Hindlimb muscle (tissue), 1 donor: ENCODE measurements around the gene COL4A1. TPM values are rescaled to one million over a fixed set of nuclear protein-coding genes. Genes with fewer than 3 reads are reported as not detected.

Experiments used
- DNase-seq: peaks from one replicate; pipeline ENCODE4 v3.0.0-alpha.2; 2013
- polyA plus RNA-seq: library from polyadenylated mRNA; unstranded; fragments of 120-200 nt; gene quantifications from one replicate; pipeline ENCODE4 v1.2.1, GENCODE V29; 2013; ENCODE audit not compliant: insufficient read length

Gene COL4A1
- polyA plus RNA-seq, 1 donor: 706 TPM

DNA sequence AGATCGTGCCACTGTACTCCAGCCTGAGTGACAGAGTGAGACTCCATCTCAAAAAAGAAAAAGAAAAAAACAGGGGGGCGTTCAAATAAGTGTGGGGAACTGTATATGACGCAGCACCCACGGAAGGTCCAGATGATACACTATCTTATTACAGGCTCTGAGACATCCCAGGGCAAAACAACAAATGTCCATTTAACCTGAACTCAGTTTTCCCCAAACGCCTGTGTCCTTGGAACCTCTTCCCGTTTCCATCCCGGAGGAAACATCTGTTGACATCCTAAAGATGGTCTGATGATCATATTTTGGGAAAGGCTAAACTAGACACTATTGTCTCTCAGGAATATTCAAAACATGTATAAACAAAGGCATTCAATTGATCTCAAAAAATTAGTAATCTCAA, 72.4 kb downstream of the COL4A1 start:
- DNase-seq: no peak

DNA sequence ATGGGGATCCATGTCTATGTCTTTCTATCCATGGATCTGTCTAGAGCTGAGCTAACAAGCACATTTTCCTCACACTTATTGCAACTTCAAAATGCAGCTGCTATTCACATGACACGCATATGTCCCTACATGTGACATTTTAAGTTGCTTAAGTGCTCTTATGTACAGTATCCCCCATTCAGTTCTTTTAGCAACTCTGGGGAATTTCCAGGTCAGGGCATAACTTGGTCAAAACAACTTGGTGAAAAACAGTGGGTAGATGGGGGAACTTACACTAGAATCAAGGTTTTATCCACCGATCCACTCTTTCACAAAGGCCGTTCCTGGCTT, 73.0 kb downstream of the COL4A1 start:
- DNase-seq: no peak

DNA sequence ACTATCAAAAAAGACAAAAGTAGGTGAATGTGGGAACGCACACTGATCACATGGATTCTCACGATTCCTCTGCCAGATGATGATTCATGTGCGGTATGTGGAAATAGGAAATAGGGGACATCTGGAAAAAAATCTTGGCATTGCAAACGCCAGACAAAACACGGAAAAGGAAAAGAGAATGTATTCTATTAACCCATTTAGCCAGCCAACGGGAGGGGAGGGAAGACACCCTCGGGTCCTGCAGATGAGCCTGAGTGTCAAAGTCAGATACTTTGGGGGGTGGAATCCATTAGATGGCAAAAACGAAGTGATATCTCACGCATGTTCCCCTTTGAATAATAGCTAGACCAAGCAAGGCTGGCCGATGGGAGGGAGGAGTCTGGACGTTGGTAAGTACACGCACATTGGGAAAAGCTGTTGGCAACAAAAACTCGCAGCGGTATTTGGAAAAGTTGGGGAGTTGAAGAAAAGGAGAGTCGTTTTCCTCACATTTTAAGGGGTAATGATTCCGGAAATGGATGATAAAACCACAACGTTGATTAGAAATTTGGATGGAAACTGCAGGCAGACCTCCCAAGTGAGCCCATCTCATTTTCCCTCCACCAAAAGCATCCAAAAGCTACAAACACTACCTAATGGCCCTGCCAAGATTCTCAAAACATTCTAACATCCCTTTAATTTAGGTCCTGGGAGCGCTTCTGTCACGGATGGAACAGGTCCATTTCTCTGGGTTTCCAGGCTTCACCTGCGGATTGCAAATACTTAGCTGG, 73.6 kb downstream of the COL4A1 start:
- peak; percentile 89 for DNase-seq

DNA sequence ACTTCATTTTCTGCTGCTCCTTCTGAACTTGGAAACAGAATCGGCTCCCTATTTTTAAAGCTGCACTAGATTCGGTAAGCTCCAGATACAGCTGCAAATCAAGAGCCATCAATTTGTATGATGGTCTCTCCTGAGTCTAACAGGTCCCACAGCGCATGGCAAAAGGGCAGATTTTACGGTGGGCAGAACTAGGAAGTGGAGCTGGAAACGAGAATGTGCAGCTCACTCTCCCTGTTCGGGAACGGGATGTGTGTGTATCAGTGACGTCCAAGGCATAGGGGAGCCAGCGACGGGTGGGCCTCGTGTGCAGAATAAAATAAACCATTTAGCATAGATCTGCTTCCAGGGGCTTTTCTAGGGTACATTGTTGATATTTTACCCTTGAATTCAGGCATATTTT, 74.2 kb downstream of the COL4A1 start:
- no peak for DNase-seq

DNA sequence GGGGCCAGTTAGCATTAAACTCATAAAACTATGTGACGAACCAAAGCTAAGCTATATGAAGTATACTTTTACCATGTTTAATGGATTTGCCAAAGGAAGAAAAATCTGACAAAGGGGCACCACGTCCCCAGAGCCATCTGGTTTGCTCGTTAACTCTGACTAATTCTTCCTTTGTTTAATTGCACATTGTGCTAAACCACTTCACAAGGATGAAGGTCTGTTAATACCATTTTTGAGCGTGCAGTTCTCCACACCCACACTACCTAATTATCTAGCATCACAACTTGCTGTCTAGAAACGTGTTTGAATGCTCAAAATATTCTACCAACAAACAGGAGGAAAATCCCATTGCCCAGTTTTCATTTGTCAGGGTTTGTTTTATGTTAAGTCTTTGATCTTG, 74.8 kb downstream of the COL4A1 start:
- DNase-seq: no peak

DNA sequence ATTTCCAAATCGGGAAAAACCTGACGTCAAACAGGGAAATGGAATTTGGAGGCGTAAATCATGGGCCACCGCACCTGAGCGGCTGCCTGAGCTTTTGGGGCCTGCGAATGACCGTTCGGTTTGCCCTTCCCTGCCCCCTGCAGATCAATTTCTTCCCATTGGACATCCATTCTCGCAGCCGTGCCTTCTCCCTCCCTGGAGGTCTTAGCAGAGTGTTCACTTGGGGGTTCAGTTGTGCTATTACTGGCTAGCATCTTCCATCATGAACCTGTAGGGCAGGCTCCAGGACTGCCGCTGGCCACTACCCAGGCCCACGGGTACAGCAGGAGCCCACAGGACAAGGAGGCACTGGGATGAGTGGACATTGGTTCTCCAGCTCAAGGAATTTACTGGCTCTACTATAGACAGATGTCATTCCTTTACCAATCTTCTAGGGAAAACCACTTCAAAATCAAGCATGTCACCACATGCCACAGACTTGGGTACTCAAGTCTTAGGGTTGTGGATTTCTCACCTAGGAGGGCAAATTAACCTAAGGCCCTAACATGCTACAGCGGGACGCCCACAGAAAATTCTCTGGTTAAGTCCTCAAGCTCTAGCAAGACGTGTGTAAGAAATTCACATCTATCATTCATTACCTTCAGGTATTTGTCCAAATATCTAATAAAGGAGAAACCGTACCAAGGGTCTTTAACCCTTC, 75.5 kb downstream of the COL4A1 start:
- DNase-seq: no peak

DNA sequence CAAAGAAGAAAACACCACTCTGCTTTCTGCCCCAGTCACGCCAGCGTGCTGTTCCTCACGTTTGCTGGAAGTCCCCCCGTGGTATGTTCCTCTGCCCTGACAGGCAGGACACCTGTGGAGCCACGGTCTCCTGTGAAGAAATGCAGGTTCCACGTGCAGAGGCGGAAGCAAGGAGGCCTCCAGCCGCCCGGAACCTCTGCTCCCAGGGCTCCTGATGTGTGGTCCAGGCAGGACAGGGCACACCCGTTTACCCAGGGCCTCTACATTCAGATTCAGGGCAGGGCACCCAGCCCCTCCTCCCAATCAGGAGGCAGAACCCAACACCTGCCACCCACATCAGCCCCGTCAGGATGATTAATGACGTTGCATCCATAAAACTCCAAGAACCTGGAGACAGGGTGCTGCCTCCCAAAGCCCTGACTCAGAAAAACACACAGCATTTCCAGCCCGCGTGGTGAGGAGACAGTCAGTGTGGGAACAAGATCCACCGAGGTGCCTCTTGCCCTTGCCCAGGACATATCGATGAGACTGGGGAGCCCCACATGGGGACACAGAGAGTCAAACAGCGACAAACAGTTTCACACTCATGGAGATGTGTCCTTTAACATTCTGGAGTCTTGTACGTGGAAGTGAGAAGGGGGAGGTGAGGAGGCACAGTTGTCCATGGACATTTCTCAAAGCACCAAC, 76.2 kb downstream of the COL4A1 start:
- no peak for DNase-seq

DNA sequence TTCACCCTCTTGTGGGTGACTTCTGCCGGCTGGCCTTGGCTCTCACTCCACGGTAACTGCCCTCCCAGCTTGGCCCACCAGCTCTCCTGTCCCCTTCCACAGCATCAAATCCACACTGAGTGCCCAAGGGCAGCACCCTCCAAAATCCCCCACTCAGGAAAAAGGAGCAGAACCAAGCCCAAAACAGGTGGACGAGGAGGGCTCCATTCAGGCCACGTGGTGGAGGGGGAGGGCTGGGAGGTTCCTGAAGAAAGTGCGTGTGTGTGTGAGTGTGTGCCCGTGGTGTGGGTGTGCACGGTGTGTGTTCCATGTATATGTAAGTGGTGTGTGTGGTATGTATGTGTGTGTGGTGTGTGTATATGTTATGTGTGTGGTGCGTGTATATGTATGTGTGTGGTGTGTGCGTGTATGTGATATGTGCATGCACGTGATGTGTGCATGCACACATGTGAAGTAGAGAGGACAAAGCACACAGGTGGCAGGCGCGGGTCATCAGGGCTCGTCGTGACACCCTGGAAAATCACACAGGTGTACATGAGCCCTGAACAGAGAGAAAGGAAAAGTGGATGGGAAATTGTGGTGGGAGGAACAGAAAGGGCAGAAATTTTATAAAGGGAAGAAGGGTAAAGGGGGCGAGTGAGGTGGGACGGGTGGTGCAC, 76.9 kb downstream of the COL4A1 start:
- no peak for DNase-seq

DNA sequence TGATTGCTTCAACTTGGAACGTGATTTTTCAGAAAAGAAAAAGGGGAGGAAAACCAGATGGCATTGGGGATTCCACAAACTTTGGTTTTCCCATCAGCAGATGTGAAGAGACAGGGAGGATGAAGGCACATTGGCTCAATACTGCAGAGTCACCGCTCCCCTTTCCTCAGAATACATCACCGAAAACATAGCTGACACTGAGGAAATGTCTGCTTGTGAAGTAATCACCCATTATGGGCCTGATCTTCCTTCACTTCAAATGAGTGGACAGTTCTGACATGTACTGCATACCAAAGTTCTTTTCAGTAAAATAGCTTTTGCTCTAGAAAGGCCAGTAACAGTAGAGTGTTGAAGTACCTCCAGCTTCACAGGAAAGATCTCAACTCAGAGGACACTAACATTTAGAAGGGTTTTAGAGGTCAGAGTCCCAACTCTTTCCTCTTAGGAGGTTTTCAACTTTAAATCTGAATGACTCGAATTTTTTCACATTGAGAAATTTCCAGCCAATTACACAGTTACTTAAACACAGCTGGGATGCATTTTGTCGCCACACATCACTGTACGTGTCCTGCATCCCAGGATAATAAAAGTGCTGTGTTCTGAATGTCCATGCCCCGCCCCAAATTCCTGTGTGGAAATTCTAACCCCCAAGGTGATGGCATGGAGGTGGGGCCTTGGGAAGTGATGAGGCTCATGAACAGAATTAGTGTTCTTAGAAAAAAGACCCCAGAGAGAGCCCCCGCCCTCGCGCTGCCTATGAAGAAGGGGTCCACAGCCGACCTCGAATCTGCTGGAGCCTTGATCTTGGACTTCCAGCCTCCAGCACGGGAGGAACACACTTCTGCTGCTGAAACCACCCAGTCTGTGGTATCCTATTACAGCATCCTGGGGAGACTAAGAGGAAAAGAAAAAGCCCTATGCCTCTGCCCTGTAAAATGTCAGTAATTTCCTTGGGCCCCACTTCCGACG, 77.7 kb downstream of the COL4A1 start:
- no peak for DNase-seq

DNA sequence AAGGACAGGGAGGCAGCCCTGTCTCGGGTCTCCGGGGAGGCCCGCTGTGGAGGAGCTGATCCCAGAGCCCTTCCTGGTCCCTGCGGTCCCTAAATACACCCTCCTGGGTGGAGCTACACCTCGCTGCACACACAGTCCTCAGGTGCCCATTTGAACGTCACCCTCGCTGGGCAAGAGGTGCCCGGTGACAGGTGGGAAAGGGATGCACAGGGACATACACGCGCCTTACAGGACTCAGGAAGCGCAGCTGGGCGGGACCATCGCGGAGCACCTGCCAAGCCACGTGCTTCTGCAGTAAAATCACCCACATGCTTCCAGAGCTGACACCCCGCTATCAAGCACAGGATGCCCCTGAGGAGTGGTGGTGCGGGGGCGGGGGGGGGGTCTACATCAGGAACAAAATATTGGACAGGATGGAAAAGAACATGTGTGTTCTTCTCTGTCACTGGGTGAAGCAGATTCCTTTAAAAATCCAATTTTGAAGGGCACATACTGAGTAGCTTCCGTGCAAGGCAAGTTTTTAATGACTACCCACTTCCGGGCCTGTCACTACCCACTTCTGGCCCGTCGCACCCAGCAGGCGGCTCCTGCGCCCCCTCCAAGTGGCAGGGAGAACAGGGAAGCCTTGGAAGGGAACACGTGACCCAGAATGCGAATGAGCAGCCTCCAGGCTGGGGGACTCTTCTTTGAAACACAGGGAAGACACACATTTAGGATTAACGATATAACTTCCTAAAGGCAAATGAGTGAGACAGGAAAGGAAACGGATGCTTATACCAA, 78.9 kb downstream of the COL4A1 start:
- no peak for DNase-seq

DNA sequence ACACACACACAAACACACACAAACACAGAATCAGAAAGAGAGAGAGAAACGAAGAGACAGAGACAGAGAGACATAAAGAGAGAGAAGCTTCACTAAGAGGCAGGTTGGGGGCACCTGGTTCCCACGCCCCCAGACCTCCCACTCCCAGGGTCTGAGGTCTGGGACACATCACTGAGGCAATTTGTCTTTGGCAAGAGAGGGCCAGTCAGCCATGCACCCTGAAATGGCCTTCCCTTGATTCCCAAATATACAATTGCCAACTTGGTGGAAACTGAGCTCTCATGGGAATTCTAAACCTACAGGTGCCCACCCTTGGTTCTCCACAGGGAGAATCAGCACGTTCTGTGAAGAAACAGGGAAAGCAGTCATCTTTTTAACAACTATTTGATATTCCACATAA, 79.5 kb downstream of the COL4A1 start:
- no peak for DNase-seq

DNA sequence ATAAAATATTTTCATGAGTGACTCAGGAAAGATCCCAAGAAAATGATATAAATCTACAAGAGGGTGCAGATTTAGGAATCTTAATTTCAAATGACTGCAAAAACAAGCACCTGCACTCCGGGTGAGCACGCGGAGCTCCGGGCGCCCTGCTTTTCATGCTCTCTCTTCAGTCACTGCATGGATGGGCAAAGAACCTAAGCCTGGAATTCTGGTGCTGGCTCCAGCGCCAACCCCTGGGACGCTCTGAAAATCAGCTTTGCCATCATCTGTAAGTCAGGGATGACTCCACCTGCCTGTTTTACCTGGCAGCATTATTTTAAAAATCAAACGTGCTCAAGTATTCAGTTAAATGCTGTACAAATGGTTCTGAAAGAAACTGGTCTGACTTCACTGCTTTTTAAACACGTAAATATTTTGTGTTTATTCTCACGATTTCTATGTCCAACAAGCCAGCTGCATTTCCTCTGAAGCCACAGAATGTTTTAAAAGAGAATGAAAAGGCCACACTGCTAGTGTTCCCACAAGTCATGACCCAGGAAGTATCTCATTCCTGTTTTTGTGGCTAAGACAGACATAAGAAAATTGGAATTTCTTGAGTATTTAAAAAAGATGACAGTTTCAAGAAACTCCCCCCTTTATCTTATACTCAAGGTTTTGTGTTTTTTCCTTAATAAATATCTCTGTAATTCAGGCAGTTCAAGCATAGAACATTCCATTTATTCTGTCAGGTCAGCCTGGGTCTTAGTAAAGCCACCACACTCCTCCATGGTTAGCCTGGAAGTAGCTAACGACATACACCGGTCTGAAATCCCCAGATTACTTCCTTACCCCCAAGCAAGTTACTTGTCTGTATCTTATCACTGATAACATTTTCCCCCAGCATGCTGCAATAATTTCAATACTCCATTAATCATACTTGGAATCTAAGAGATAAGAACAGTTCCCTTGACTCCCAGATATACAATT, 81.1 kb downstream of the COL4A1 start:
- no peak for DNase-seq

DNA sequence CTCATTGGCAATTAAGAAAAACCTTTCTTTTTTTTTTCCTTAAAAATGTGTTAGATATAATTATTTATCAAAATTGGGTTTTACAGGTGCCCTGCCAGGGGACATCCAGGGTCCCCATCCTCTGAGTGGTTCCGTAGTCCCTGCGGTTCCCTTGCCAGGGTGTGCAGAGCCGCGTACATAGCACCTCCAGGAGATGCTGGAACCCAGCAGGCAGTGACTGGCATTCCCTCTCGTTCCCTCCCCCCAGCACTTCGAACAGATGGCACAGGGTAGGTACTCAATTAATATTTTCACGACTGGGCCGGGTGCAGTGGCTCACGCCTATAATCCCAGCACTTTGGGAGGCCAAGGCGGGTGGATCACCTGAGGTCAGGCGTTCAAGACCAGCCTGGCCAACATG, 82.0 kb downstream of the COL4A1 start:
- no peak for DNase-seq

DNA sequence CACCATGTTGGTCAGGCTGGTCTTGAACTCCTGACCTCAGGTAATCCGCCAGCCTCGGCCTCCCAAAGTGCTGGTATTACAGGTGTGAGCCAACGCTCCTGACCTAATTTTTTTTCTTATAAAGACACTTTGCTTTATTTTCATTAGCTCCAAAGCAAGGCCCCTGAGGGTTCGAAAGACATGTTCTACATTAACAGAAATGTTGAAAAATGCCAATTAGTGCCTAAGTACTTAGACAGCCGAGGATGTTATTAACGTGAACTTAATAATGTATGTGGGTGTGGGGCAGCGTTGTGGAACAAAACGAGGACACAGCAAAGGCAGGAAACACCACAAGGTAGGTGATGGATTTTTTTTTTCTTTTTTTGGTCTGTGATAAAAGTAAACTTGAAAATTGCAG, 82.4 kb downstream of the COL4A1 start:
- no peak for DNase-seq

DNA sequence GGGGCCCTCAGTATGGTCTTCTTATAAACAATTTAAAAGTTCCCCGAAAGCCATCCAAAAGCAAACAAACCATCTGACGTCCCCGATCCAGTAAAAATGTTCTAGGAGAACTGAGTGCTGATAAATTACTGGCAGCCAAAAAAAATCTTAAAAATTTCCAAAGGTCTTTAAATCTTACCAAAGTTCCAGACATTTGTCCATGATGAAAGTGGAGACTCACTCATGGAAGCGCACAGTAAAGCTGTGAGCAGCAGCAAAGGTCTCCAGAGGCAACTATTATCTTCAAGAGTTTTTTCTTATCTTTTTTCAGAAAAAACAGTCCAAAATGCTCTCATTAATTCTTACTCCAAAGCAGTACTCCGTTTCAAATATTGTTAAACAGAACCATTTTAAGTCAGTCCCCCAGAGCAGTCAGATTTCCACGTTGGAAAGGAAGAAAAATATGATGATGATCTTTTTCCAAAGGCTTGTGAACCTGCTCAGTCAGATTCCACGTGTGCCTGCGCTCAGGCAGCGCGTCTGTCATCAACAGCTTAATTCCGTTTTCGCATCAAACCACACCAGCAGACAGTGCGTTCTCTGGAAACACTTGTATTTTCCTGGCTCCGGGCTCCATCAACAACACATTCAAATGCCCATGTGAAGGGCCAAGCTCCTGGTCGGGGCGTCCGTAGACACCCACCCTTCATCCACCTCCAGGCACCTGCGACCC, 85.4 kb downstream of the COL4A1 start:
- DNase-seq: peak; percentile 71

DNA sequence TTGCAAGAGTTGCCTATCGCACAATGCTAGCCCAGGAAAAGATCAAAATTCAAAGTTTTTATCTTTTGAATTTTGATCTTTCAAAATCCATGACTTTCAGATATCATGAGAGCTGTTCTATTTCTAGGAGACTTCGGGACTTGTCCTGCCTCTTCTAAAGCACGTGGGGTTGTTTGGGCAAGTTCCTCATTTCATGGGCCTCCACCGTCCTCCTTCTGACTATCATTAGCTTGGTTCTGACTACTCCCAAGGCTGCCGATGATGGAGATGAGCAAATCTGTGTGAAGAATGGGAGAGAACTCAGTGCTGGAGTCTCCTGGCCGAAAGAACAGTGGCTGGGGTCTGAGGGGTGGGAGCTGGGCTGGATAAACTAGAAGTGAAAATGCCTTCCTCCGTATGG, 86.5 kb downstream of the COL4A1 start:
- no peak for DNase-seq

DNA sequence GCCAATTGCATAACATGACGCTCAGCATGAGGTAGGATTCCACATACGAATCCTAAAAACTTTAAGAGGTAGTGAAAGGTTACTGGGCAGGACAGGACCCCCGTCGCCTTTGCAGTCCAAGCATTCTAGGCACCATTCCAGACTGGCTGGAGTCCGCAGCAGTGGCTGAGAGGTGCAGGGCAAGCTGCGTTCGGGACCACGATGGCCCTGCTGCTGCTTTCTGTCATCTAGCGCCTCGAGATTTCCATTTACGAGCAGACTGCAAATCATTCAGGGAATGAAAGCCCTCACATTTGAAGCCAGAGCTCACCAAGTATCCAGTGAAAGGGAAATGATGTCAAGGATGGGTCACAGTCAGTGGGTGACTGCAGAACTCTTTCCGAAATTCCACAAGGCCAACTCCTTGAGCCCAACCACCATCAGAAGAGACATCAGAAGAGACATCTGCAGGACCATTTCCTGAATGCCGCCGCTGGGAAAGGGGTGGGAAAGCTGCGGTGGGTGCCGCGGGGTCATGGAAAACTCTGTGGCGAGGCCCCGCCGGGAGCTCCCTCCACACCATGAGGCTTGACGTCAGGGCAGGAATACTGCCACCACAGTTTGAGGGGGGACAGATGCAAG, 88.3 kb downstream of the COL4A1 start:
- no peak for DNase-seq

DNA sequence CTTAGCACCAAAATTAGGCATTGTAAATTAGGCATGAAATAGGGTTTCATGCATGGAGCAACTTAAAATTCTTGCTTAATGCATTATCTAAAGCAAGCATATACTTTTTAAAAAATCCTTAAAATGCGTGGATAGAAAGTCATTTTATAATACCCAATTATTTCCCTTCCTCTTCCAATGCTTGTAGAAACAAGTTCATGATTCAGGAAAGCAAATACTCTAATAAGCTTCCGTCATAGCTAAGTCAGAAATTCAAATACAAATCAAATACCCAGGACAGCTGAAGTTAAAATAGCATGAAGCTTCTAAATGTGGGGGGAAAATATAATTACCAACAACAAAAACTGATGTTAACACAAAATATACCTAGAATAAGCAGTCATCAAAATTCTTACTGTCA, 89.1 kb downstream of the COL4A1 start:
- DNase-seq: no peak

DNA sequence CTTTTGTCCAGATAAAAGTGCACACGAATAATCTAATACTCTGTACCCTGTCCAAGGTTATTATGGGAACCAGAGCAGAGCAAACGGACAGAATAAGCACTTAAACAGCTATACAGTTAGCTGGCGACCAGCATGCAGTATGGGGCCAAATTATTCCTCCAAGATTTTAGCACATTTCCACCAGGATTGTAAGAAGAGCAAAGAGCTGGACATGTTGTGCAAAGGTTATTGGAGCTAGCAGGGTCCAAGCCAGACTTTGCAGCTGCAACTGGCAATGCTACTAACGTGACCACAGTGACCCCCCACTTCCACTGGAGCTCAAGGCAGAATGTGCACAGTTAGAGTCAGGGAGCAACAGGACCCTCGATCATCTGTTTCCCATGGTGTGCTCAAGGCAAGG, 89.9 kb downstream of the COL4A1 start:
- peak; percentile 87 for DNase-seq
